K562 (cell line): ENCODE results near the gene PPP1R15A.
"Not testable (repeated sequence)": the region's sequence is repeated elsewhere in the genome, so short reads cannot be mapped to it uniquely, and the experiment has no call there.

Experiments used
- FOXJ3 ChIP-seq: sonication (generic); formaldehyde crosslinking; IDR thresholded peaks from 2 replicates; pipeline ENCODE4 v1.4.0; 2020; ENCODE audit warnings: mild to moderate bottlenecking, missing genetic modification reagents
- HDAC3 ChIP-seq: fragments of 450-650 bp; IDR thresholded peaks from 2 replicates; pipeline ENCODE4 v1.6.1; 2018; ENCODE audit warnings: borderline replicate concordance, mild to moderate bottlenecking, moderate library complexity; ENCODE audit not compliant: partially characterized antibody
- MAFK ChIP-seq: IDR thresholded peaks from 2 replicates; pipeline ENCODE4 v1.6.1; 2011; ENCODE audit warnings: low read length, improper control_type of control experiment
- POLR2A ChIP-seq: fragments of 450-650 bp; conservative IDR thresholded peaks from 2 replicates; pipeline ENCODE4 v1.6.1; 2016
- SIRT6 ChIP-seq: IDR thresholded peaks from one replicate; pipeline ENCODE4 v1.6.1; 2012; ENCODE audit warnings: low read depth, mild to moderate bottlenecking, control low read depth, inconsistent platforms, low read length, moderate library complexity
- SP1 ChIP-seq: sonication (generic); formaldehyde crosslinking; IDR thresholded peaks from 2 replicates; pipeline ENCODE4 v1.8.1; 2022; ENCODE audit warnings: mild to moderate bottlenecking, missing genetic modification reagents
- TAF15 ChIP-seq: fragments of 200-400 bp; formaldehyde crosslinking; IDR thresholded peaks from 2 replicates; pipeline ENCODE4 v1.6.1; 2017; ENCODE audit warnings: mild to moderate bottlenecking, low read depth, low read length, moderate library complexity

DNA sequence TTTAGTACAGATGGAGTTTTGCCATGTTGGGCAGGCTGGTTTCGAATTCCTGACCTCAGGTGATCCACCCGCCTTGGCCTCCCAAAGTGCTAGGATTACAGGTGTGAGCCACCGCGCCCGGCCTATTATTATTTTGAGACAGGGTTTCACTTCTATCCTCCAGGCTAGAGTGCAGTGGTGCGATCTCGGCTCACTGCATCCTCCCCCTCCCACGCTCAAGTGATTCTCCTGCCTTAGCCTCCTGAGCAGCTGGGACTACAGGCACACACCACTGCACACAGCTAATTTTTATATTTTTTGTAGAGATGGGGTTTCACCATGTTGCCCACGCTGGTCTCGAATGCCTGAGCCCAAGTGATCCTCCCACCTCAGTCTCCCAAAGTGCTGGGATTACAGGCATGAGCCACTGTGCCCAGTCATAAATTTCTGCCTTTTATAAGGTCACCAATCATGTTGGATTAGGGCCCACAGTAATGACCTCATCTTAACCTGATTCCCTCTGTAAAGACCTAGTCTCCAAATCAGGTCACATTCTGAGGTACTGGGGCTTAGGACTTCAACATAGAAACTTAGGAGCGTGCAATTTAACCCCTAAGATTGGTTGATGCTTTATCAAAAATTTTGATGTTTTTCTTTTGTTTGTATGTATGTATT is 37.3 kb downstream of the PPP1R15A start:
- TF ChIP-seq POLR2A, MAFK, SIRT6, SP1, FOXJ3, HDAC3, TAF15: not testable (repeated sequence)
